GM18526 (cell line): ENCODE measurements around the gene ORC2.

Source experiments
- POLR2A ChIP-seq: IDR thresholded peaks from 3 replicates; pipeline ENCODE4 v1.6.1; 2011; ENCODE audit not compliant: insufficient read length; ENCODE audit errors: extremely low read depth

The ORC2 gene

DNA sequence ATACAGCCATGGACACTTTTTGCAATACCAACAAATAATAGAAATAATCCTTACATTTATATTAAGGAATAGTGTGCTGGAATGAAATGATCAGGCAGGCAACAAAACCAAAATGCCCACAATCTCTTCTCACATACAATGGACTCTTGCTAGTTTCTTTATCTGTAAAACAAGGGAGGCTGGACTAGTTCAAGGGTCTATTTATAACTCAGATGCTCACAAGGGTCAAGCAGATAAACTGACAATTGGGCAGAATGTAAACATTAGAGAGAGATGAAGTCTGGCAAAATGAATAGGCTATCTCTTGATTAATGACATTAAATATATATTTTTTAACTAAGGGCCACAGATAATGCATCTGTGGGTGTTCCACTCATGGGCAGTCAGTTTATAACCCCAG, 86.0 kb downstream of the ORC2 start:
- no peak for TF ChIP-seq POLR2A

DNA sequence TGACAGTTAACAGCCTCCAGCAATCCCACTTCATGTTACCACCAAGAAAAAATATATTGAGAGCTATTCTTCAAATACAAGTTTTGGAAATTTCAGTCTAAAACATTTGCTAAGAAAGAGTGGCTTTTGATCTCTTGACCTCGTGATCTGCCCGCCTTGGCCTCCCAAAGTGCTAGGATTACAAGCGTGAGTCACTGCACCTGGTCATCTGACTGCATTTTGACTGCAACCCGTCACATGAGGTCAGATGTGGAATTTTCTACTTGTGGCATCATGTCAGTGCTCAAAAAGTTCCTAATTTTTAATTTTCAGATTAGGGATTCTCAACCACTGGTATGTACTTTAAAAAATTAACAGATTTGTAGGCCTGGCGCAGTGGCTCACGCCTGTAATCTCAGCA, 89.9 kb downstream of the ORC2 start:
- TF ChIP-seq POLR2A: no peak

DNA sequence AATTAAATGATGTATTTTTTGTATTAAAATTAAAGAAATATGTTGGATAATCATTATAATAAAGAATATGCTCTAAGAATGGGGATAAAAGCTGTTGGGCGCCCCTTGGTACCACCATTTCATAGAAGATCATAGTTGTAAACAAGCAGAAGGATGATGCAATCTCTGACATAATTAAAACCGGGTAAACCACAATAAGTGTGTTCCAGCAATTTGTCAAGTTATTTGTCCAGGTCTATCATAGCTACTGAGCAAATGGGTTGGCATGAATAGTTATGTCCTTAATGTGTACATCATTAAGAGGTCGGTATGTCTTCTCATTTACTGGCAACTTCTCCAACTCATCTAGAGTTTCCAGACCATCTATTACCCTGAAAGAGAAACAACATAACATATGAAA, 92.3 kb downstream of the ORC2 start:
- TF ChIP-seq POLR2A: no peak

DNA sequence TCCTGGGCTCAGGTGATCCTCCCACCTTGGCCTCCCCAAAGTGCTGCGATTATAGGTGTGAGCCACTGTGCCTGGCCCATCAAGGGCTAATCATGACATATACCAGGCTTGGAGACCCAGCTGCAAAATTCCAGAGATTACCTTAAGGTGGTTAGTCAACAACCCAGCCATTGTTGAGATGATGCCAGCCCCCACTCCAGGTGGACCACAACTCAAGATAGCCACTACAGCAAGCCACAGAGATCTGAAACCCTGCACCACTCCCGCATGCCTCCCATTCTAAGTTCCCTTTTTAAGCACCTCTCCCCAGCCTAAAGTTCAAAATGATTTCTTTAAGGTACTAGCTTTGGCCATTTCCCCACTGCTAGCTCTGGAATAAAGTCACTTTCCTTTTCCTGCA, 94.4 kb downstream of the ORC2 start:
- no peak for TF ChIP-seq POLR2A

DNA sequence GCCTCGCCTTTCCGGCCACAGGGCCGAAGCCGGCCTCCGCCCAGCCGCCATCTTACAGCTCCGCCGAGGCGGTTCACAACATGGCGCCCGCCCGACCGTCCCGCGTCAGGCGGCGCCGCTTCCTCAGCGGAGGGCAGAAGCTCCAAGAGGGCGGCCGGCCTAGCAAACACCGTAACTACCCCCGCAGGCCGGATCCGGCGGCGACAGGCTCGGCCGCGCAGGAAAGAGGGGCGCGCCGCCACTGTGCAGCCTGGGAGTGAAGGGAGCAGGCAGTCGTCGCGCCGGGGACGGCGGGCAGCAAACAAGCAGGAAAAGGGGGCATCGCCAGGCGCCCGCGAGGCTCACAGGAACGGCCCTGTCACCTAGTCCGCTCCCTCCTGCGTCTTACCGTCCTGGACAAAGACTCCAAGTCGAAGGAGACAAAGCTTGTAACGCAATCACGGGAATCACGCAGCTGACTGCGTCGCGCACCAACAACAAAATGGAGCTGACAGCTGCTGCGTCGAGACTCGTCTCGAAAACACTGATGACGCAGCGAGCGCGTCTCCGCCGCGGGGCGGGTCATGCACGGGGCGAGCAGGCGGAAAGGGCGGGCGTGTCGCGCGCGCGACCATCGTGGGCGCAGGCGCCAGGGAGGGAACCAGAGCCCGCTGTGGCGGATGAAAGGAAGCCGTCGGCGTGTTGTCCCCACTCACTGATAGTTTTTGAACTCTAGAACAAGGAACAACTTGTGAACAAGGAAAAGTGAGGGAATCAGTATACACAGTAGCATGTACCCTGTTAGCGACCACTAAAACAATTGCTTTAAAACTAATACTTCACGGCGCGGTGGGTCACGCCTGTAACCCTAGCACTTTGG, 99.1 kb downstream of the ORC2 start, which contains the start of gene CLK1:
CLK1 (minus strand) TSS at position 483 of the 859 bp plus-strand sequence. CDS start 2,796 bp downstream, outside the sequence.
- TF ChIP-seq POLR2A: peak; percentile 98

DNA sequence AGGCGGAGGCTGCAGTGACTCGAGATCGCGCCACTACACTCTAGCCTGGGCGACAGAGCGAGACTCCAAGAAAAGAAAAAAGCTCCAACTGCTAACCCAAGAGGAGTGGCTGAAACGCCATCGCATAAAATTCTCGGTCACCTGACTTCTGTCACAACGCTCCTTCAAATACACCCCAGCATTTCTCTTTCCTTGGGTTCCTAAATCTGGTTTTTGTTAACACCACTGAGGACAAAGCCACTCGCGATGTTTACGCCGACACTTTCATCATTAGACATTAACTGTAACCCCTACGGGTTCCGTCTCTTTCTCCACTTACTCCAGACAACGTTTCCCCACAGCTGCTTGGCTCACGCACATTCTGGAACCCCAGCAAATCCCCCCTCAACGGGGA, 99.7 kb downstream of the ORC2 start:
- no peak for TF ChIP-seq POLR2A

DNA sequence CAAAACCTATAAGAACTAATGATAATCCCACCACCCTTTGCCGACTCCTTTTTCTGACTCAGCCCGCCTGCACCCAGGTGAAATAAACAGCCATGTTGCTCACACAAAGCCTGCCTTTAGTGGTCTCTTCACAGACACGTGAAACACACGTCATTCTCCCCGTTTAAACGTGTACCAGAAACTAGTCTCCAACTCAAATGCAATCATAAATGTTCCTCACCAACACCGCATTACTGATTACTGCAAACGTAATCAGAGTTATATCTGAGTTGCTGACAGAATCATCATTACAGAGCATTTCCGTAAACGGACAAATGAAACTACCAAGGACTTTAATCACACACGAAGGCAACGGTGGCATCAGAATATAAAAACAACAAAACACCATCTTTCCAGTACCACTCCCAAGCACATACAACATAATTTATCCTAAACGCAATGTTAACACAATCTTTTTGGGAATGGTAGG, 100.9 kb downstream of the ORC2 start:
- no peak for TF ChIP-seq POLR2A

DNA sequence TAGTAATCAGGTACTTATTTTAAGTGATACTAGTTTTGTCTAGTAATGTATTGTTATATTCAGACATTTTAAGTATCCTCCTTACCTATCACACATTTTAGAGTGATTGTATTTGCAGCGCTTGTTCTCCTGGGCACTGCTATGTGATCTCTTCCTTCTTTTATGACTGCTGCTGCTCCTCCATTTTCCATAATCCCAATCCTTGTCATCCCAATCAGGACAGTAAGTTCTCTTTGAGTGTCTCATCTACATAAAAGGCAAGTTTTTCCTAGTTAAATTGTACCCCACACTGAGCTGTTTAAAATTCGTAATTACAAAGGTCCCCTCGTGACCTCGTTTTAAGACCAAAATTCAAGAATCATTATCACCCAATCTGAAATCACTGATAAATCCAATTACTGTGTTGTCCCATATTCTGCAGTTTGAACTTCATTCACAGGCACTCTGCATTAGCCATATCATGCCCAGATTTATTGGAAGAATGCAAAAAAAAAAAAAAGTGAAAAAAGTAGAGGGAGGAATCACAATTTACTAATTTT, 101.8 kb downstream of the ORC2 start:
- TF ChIP-seq POLR2A: no peak

DNA sequence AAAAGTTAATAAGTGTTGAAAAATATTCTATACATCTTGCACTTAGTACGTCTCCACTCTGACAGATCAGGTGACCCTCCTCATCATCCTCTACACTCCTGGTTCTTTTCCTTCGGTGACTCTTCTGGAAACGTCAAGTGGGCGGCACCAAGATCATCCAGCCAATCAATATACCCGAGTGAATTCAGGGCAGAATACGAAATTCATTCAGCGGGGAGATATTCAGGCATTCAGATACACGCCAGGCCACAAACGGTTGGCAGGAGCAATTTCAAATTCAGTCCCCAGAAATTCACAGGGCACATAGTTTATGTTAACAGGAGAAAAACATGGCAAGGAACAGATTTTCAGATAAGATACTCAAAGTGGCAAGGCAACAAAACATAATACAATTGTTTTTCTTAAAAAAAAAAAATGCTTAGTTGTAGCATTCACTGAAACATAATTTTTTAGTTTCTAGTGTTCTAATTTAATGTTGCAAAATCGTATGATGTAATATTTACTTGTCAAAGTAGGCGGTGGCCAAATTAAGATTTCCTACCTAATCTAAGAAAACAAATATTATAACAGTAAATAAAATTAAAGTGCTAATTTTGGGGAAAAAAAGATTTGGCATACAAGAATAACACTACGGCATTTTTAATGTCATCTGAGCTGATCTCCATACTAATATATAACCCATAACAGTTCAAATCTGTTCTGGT, 103.2 kb downstream of the ORC2 start:
- no peak for TF ChIP-seq POLR2A
